ENCODE results near the gene TRAF4. TPM values are rescaled to one million over a fixed set of nuclear protein-coding genes. Genes with fewer than 3 reads are reported as not detected.

Gene TRAF4
- total RNA-seq, 1 donor from 2014 or later: 86.4 TPM

DNA sequence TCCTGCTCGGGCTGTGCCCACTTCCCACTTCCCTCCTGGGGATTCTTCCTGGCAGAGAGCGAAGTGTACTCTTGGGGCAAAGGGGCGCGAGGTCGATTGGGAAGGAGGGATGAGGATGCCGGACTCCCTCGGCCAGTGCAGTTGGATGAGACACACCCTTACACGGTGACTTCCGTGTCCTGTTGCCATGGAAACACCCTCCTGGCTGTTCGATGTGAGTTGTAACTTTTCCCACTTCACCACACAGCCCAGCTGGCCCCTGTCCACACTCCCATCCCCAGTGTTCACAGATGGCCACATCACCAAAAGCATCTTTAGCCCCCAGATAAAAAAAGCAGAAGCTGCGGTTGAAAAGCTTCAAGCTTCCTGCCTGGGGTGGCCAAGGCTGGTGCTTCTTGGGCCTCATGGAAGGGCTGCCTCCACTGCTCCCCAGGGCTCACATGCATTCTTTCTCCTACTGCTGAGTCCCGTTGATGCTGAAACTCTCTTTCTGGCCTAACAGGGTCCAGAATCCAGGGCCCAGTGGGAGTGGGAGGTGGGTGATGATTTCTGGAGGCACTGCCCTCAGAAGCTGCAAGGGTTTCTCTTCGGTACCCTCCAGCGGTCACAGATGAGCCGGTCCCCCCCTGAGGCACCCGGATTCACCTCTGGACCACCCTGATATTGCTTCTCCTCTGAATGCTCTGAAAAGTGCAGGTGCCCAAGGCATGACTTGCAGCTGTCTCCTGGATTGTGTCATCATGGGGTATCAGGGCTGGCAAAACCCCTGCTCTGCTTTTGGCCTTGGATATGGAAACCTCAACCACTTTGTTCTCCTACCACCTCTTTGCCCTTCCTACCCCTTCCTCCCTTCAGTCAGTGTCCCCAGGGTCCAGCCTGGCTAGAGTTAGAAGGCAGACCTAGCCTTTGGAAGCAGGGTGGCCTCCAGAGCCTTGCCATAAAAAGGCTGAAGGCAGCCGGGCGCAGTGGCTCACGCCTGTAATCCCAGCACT is 2.2 kb upstream of the TRAF4 start:
- DNase-seq (ENCODE audit: low read depth): no peak
- TF ChIP-seq, protein P1, sequence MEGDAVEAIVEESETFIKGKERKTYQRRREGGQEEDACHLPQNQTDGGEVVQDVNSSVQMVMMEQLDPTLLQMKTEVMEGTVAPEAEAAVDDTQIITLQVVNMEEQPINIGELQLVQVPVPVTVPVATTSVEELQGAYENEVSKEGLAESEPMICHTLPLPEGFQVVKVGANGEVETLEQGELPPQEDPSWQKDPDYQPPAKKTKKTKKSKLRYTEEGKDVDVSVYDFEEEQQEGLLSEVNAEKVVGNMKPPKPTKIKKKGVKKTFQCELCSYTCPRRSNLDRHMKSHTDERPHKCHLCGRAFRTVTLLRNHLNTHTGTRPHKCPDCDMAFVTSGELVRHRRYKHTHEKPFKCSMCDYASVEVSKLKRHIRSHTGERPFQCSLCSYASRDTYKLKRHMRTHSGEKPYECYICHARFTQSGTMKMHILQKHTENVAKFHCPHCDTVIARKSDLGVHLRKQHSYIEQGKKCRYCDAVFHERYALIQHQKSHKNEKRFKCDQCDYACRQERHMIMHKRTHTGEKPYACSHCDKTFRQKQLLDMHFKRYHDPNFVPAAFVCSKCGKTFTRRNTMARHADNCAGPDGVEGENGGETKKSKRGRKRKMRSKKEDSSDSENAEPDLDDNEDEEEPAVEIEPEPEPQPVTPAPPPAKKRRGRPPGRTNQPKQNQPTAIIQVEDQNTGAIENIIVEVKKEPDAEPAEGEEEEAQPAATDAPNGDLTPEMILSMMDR (conservative IDR thresholded peaks at IDR 0.05; ENCODE audit: low read depth, low read length): no peak

DNA sequence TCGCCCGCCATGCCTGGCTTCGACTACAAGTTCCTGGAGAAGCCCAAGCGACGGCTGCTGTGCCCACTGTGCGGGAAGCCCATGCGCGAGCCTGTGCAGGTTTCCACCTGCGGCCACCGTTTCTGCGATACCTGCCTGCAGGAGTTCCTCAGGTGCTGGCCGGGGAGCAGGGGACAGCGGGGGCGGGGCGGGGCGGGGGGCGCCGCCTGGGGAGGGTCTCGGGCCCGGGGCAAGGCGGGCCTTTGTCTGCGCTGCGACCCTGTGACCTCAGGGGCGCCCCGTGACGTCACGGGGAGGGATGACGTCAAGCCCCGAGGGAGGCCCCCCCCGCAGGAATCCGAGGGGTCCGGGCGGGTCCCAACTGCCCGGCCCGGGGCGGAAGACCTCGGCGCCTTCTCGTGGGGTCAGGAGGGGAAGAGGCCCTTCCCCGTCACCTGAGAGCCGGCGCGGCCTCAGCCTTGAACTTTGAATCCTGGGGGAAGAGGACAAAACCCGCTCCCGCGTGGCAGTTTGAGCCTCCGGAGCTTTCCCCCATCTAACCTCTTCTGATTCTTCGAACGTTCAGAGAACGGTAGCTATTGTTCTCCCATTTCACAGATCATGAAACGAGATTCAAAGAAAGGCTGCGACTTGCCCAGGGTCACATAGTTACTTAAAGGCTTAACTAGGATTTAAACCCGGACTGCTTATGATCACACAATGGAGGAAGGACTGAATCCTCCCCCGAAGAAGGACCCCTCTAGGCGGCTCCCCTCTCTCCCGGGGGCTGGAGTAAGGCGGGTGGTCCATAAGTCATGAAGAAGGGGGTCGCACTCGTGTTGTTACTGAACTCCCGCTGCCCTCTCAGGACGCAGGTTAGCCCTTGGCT is 527 bp downstream of the TRAF4 start:
- DNase-seq (ENCODE audit: low read depth): no peak
- TF ChIP-seq, protein P1 (conservative IDR thresholded peaks at IDR 0.05; ENCODE audit: low read depth, low read length): no peak
- H3K4me3 ChIP-seq (ENCODE audit: low read depth, low read length): peak overlapping the region; percentile 97

More for the DNA sequence above, 2.2 kb upstream of the TRAF4 start:
- no peak overlapping the region for H3K4me3 ChIP-seq (ENCODE audit: low read depth, low read length)

DNA sequence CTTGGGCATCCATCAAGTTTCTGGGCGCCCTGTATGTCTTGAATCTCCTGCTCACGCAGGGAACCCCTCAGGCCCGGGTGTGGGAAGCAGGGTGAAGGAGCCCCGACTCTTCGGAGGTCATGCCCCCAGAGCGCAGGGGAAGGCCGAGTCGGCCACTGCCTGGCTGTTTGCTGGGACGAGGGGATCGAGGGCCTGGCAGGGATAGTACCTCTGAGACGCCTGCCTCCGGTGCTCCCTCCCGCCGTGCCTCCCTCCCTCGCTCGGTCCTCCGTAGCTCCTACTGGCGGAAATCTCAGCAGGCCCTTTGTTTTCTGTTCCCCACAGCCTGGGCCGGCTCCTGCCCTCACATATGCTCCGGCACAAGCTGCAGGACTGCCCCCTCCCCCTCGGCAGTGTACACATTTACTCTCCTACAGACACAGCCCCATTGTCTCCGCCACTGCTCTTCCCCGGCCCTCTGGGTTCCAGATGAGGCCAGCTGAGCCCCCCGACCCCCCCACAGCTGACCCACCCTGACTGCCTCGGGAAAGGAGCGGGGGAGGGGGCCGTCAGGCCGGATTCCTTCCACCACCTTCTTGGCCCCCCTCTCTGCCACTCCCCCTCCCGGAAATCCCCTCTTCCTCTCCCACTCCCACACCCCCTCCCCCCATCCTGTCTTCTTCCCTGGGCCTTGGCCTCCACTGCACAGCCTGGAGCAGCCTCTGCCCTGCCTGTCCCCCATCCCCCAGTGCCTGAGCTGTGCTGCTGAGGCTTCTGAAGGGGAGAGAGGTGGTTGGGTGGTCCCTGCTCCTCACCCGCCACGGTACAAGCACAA is 1.4 kb downstream of the TRAF4 start:
- H3K4me3 ChIP-seq (ENCODE audit: low read depth, low read length): peak overlapping the region; percentile 97
- TF ChIP-seq, protein P1 (conservative IDR thresholded peaks at IDR 0.05; ENCODE audit: low read depth, low read length): no peak
- DNase-seq (ENCODE audit: low read depth): no peak

DNA sequence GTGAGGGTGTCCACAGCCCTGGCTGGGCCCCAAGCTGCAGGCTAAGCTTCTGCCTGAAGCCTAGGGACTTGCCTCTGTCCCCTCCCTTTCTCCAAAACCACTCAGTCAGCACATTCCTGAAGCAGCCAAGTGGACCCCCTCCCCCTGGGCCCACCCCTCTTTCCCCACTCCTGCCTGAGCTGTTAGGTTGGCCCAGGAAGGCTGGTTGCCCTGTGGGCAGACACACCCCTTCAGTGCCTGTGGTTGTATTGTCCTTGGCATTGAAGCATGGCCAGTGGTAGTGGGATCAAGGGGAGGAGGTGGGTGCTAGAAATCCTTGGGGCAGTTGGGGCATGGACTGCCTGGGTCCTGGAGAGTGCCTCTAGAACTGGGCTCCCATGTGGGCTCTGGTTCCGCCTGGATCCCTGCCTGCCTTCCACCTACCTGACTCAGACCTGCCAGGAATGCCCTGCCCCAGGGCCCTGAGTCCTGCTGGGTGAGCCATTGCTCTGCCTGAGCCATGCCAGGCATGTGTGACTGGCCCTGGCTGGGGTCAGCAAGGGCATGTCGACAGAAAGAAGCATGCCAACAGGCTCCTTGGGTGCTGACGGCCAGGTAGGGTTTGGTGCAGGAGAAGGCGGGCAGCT is 2.1 kb downstream of the TRAF4 start:
- DNase-seq (ENCODE audit: low read depth): no peak
- peak overlapping the region; percentile 97 for H3K4me3 ChIP-seq (ENCODE audit: low read depth, low read length)
- TF ChIP-seq, protein P1 (conservative IDR thresholded peaks at IDR 0.05; ENCODE audit: low read depth, low read length): no peak

DNA sequence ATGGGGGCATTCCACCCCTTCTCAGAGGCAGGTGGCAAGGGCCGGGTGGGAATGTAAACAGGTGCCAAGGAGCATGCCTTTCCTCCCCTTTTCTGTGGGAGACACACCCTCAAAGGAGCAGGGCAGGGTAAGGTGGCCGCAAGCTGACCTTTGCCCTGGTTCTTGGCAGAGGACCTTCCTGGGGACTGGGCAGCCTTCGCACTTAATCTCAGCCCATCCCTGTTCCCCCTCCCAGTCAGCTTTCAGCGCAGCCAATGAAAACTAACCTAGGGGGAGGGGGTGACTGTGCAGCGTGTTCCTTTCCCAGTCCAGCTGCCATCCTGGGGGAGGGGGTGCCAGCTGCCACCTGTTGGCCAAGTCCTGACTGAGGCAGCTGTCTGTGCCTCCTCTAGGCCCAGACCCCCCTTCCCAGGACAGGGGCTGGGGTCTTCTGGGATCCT is 2.8 kb downstream of the TRAF4 start:
- H3K4me3 ChIP-seq (ENCODE audit: low read depth, low read length): peak overlapping the region; percentile 97
- DNase-seq (ENCODE audit: low read depth): no peak
- TF ChIP-seq, protein P1 (conservative IDR thresholded peaks at IDR 0.05; ENCODE audit: low read depth, low read length): peak; percentile 4

All from epithelial cell of proximal tubule (primary cell).